Ascending aorta (tissue), 2 donors: ENCODE results near the gene PGR. TPM values are rescaled to one million over a fixed set of nuclear protein-coding genes. Genes with fewer than 3 reads are reported as not detected.

Experiments
- DNase-seq, 2 donors: peaks; one replicate each; pipeline ENCODE4 v3.0.0-alpha.2; 2019; ENCODE audit warnings: low spot score in 2 of 2
- H3K27ac ChIP-seq, 2 donors: fragments of 200-600 bp; sonication (generic); one replicate each; pipeline ENCODE4 v1.5.1; 2016 to 2017; ENCODE audit warnings: mild to moderate bottlenecking in 1 of 2
- H3K27me3 ChIP-seq: fragments of 200-600 bp; sonication (generic); one replicate; pipeline ENCODE4 v1.5.1; 2017
- H3K36me3 ChIP-seq, 2 donors: fragments of 200-600 bp; sonication (generic); one replicate each; pipeline ENCODE4 v1.5.1; 2016
- H3K4me1 ChIP-seq, 2 donors: fragments of 200-600 bp; sonication (generic); one replicate each; pipeline ENCODE4 v1.5.1; 2016 to 2017; ENCODE audit warnings: mild to moderate bottlenecking in 1 of 2
- H3K4me3 ChIP-seq, 2 donors: fragments of 200-600 bp; sonication (generic); one replicate each; pipeline ENCODE4 v1.5.1; 2016 to 2017; ENCODE audit warnings: mild to moderate bottlenecking in 1 of 2
- H3K9me3 ChIP-seq, 2 donors: fragments of 200-600 bp; sonication (generic); one replicate each; pipeline ENCODE4 v1.5.1; 2016
- intact Hi-C: fragments of 100-400 bp; cut with DNase I; formaldehyde crosslinking; loops from one replicate; pipeline ENCODE4 v1.15.1; 2023
- total RNA-seq: library from RNA; depleted of rRNA; stranded (reverse); fragments of >200 nt; gene quantifications from one replicate; pipeline ENCODE4 v1.1.0, GENCODE V29; 2016
- TF ChIP-seq, protein P1 (sequence below), 3 experiments: fragments of 200-600 bp in 2 of 3; fragments of 450-650 bp in 1 of 3; sonication (generic) in 2 of 3; IDR thresholded peaks; one replicate each; pipeline ENCODE4 v1.5.1; 2016 to 2019; ENCODE audit warnings: antibody characterized with exemption in 3 of 3, mild to moderate bottlenecking in 1 of 3, moderate library complexity in 1 of 3

Gene PGR
- total RNA-seq, 1 donor from 2014 or later, result 31.1 TPM

DNA sequence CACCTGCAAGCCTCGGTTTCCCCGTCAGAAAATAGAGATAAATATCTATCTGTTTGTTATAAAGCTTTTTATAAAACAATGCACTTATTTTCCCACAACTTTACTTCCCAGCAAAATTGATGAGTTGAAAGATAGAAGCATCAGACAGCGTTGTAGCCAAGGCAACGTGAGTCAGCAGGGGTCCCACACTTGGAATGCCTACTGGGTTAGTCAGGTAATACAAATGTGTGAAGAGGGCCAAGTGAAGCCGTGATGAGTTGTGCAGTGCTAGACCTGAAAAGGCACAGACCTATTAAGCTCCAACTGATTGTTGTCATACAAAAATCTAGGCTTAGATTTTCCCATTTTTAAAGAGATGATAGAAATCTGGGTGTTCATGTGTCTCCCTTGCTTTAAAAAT is 118.7 kb downstream of the PGR start:
- no peak for DNase-seq
- intact Hi-C loops, result no loop called here
- H3K27ac ChIP-seq, result no peak overlapping the region
- no peaks in the 10 kb centered on the region for H3K4me1 ChIP-seq
- H3K4me3 ChIP-seq, result no peak overlapping the region
- H3K9me3 ChIP-seq, result no peaks in the 10 kb centered on the region
- H3K36me3 ChIP-seq, result no peaks in the 10 kb centered on the region
- no peaks in the 10 kb centered on the region for H3K27me3 ChIP-seq
- TF ChIP-seq, protein P1, sequence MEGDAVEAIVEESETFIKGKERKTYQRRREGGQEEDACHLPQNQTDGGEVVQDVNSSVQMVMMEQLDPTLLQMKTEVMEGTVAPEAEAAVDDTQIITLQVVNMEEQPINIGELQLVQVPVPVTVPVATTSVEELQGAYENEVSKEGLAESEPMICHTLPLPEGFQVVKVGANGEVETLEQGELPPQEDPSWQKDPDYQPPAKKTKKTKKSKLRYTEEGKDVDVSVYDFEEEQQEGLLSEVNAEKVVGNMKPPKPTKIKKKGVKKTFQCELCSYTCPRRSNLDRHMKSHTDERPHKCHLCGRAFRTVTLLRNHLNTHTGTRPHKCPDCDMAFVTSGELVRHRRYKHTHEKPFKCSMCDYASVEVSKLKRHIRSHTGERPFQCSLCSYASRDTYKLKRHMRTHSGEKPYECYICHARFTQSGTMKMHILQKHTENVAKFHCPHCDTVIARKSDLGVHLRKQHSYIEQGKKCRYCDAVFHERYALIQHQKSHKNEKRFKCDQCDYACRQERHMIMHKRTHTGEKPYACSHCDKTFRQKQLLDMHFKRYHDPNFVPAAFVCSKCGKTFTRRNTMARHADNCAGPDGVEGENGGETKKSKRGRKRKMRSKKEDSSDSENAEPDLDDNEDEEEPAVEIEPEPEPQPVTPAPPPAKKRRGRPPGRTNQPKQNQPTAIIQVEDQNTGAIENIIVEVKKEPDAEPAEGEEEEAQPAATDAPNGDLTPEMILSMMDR (IDR thresholded peaks at IDR 0.05), result no peak

DNA sequence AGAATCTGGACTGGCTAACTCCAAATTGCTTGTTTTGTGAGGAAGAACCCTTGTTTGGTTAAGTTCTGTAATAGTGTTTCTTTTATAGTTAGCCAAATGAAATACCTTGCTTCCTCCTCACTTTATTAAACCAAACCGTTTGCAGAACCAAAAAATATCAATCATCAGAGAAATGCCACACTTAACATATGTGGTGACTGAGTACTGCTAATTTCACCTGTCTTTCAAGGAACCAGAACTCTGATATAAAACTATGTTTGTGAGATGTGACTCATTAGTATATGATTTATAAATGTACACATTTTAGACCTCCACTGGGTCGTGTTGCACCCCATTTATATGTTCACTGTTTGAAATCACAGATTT is 119.9 kb downstream of the PGR start:
- no peak overlapping the region for H3K4me3 ChIP-seq
- H3K36me3 ChIP-seq, result no peaks in the 10 kb centered on the region
- H3K27me3 ChIP-seq, result no peaks in the 10 kb centered on the region
- TF ChIP-seq, protein P1 (IDR thresholded peaks at IDR 0.05), result no peak
- no peaks in the 10 kb centered on the region for H3K9me3 ChIP-seq
- no peaks in the 10 kb centered on the region for H3K4me1 ChIP-seq
- DNase-seq, result no peak
- intact Hi-C loops, result no loop called here
- no peak overlapping the region for H3K27ac ChIP-seq

DNA sequence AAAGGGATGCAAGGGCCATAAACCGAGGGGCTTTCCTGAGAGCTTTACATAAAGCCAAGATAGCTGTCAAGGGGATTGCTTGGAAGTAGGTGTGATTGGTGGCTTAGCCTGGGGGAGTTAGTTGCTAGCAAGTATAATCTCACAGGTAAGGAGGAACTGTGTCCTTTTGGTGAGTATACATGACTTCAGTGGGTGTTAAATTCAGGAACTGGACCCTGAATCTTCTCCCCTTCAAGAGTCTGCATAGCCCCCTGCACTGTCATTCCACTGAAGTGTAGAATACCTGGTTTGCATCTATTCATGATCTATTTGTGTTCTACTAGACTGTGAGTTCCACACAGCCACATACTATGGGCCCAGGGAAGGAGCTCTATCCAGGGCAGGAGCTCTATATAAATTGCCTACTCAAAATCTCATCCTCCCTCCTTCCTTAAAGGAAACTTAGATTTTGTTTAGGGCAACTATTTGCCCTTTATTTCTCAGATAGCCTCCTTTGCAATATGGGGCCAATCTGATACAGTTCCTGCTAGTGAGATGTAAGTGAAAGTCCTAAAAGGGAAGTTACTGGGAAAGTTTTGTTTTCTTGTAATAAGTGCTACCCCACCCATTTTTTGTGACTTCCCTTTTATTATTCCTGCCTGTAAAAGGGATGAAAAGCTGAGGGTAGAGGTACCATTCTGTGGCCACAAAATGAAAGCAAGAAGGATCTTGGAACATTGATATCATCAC is 120.5 kb downstream of the PGR start:
- Histone ChIP-seq H3K27me3 (no peaks in the 10 kb centered on the region), H3K4me3 (no peak overlapping the region), H3K27ac (no peak overlapping the region), H3K36me3 (no peaks in the 10 kb centered on the region), H3K9me3 (no peaks in the 10 kb centered on the region), H3K4me1 (no peaks in the 10 kb centered on the region)
- DNase-seq, result no peak
- TF ChIP-seq, protein P1 (IDR thresholded peaks at IDR 0.05), result no peak
- intact Hi-C loops, result no loop called here

DNA sequence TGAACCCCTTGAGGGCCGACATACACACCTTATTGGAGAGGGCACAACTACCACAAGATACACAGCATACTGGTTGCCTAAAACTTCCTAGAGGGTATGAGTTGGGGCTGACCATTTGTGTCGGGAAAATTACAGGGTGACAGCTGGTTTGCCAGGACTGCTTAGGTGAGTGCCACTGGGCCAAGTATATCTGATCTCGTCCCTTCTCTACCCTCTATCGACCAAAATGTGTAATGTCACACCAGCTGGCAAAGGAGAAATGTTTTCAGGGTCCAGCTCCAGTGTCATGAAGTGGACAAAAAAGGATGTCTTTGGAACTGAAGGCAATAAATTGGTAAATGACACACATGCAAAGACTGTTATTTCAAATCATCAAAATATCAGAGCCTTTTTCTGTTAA is 126.1 kb downstream of the PGR start:
- H3K4me1 ChIP-seq, result no peaks in the 10 kb centered on the region
- H3K36me3 ChIP-seq, result no peaks in the 10 kb centered on the region
- intact Hi-C loops, result no loop called here
- TF ChIP-seq, protein P1 (IDR thresholded peaks at IDR 0.05), result no peak
- no peaks in the 10 kb centered on the region for H3K9me3 ChIP-seq
- no peak overlapping the region for H3K27ac ChIP-seq
- H3K4me3 ChIP-seq, result no peak overlapping the region
- no peak for DNase-seq
- H3K27me3 ChIP-seq, result no peaks in the 10 kb centered on the region

- H3K27ac ChIP-seq, result no peak overlapping the region
- peaks cover 0 to 4% of the 10 kb centered on the region in 2 donors for H3K4me1 ChIP-seq
- no peaks in the 10 kb centered on the region for H3K9me3 ChIP-seq
- no peak for DNase-seq
- H3K36me3 ChIP-seq, result no peaks in the 10 kb centered on the region
- H3K27me3 ChIP-seq, result no peaks in the 10 kb centered on the region
- TF ChIP-seq, protein P1 (IDR thresholded peaks at IDR 0.05), result no peak
- no peak overlapping the region for H3K4me3 ChIP-seq
- intact Hi-C loops, result no loop called here
Observed at GRCh38 chr11:100999756-101000155, 129.9 kb downstream of the PGR start.

- TF ChIP-seq, protein P1 (IDR thresholded peaks at IDR 0.05), result no peak
- intact Hi-C loops, result no loop called here
- no peaks in the 10 kb centered on the region for H3K9me3 ChIP-seq
Observed at GRCh38 chr11:100994966-100995365, 134.6 kb downstream of the PGR start.

More at GRCh38 chr11:100994966-100995365, 134.6 kb downstream of the PGR start:
- Histone ChIP-seq H3K27ac (peak overlapping the region in 1 of 2 donors; percentile 9), H3K36me3 (no peaks in the 10 kb centered on the region), H3K4me3 (no peak overlapping the region), H3K4me1 (peaks cover 0 to 4% of the 10 kb centered on the region in 2 donors), H3K27me3 (no peaks in the 10 kb centered on the region)
- DNase-seq, result no peak
